Neural cell (in vitro differentiated cells): ENCODE measurements around the gene KIAA1549. TPM values are rescaled to one million over a fixed set of nuclear protein-coding genes. Genes with fewer than 3 reads are reported as not detected.

Experiments
- H2AFZ ChIP-seq: fragments of 200-600, 300-800 bp; sonication (generic), shearing (Covaris generic); 2 replicates; pipeline ENCODE4 v1.6.0; 2014; ENCODE audit warnings: low read depth, mild to moderate bottlenecking, antibody characterized with exemption, low read length, moderate library complexity
- H3F3A ChIP-seq: fragments of 200-600 bp; shearing (Covaris generic); 2 replicates; pipeline ENCODE4 v1.6.1; 2016; ENCODE audit warnings: mild to moderate bottlenecking, moderate library complexity, mixed read lengths, antibody characterized with exemption, low read length; ENCODE audit not compliant: insufficient read depth, poor library complexity, severe bottlenecking
- H3K27ac ChIP-seq: fragments of 200-600, 300-800 bp; sonication (generic), shearing (Covaris generic); 2 replicates; pipeline ENCODE4 v1.5.1; 2014; ENCODE audit warnings: mild to moderate bottlenecking, low read length, moderate library complexity
- H3K27me3 ChIP-seq: fragments of 300-800, 200-600 bp; sonication (generic), shearing (Covaris generic); 2 replicates; pipeline ENCODE4 v1.6.0; 2014; ENCODE audit warnings: mild to moderate bottlenecking, low read depth, low read length, moderate library complexity; ENCODE audit not compliant: insufficient read depth
- H3K36me3 ChIP-seq: fragments of 300-800, 200-600 bp; sonication (generic), shearing (Covaris generic); 2 replicates; pipeline ENCODE4 v1.5.1; 2014; ENCODE audit warnings: mild to moderate bottlenecking, antibody characterized with exemption, low read length, moderate library complexity; ENCODE audit not compliant: insufficient read depth
- H3K4me2 ChIP-seq: fragments of 300-800, 200-600 bp; sonication (generic), shearing (Covaris generic); 2 replicates; pipeline ENCODE4 v1.6.0; 2014; ENCODE audit warnings: mild to moderate bottlenecking, low read length
- H3K4me3 ChIP-seq: fragments of 300-800, 200-600 bp; sonication (generic), shearing (Covaris generic); 2 replicates; pipeline ENCODE4 v1.5.1; 2014; ENCODE audit warnings: mild to moderate bottlenecking, low read length, moderate library complexity
- H3K79me2 ChIP-seq: fragments of 200-600 bp; shearing (Covaris generic); replicated peaks from 2 replicates; pipeline ENCODE4 v1.6.0; 2014; ENCODE audit warnings: mild to moderate bottlenecking, low read length, moderate library complexity; ENCODE audit not compliant: insufficient read depth
- H3K9ac ChIP-seq: fragments of 300-800, 200-600 bp; sonication (generic), shearing (Covaris generic); 2 replicates; pipeline ENCODE4 v1.6.1; 2016; ENCODE audit warnings: mild to moderate bottlenecking, low read length, mixed read lengths
- H3K9me2 ChIP-seq: fragments of 200-600 bp; shearing (Covaris generic); 2 replicates; pipeline ENCODE4 v1.6.1; 2016; ENCODE audit warnings: mild to moderate bottlenecking, low read length, mixed read lengths; ENCODE audit not compliant: insufficient read depth
- H3K9me3 ChIP-seq: fragments of 200-600, 300-800 bp; sonication (generic), shearing (Covaris generic); 2 replicates; pipeline ENCODE4 v1.6.1; 2016; ENCODE audit warnings: mild to moderate bottlenecking, mixed run types, low read length, moderate library complexity, mixed read lengths
- H4K20me1 ChIP-seq: fragments of 200-600 bp; shearing (Covaris generic); 2 replicates; pipeline ENCODE4 v1.6.1; 2016; ENCODE audit warnings: mild to moderate bottlenecking, mixed run types; ENCODE audit not compliant: insufficient read depth
- EP300 ChIP-seq: fragments of 450-650 bp; conservative IDR thresholded peaks from 2 replicates; pipeline ENCODE4 v1.6.1; 2014; ENCODE audit warnings: antibody characterized with exemption, mild to moderate bottlenecking, moderate library complexity; ENCODE audit not compliant: poor library complexity, severe bottlenecking
- EZH2 ChIP-seq: fragments of 200-600, 300-800 bp; shearing (Covaris generic), sonication (generic); IDR thresholded peaks from 2 replicates; pipeline ENCODE4 v1.6.1; 2014; ENCODE audit warnings: antibody characterized with exemption, low read length, borderline replicate concordance, mild to moderate bottlenecking; ENCODE audit not compliant: insufficient read depth, poor library complexity, severe bottlenecking
- MXI1 ChIP-seq: fragments of 450-650 bp; conservative IDR thresholded peaks from 2 replicates; pipeline ENCODE4 v1.6.1; 2014; ENCODE audit warnings: antibody characterized with exemption, mild to moderate bottlenecking; ENCODE audit not compliant: poor library complexity, severe bottlenecking
- POLR2AphosphoS5 ChIP-seq: IDR thresholded peaks from 2 replicates; pipeline ENCODE4 v1.6.1; 2012
- RAD21 ChIP-seq: fragments of 450-650 bp; conservative IDR thresholded peaks from 2 replicates; pipeline ENCODE4 v1.6.1; 2014; ENCODE audit warnings: antibody characterized with exemption, mild to moderate bottlenecking, moderate library complexity
- REST ChIP-seq: IDR thresholded peaks from 2 replicates; pipeline ENCODE4 v1.6.1; 2012; ENCODE audit warnings: borderline replicate concordance
- SMC3 ChIP-seq: fragments of 450-650 bp; conservative IDR thresholded peaks from 2 replicates; pipeline ENCODE4 v1.6.1; 2014; ENCODE audit warnings: antibody characterized with exemption, mild to moderate bottlenecking, moderate library complexity; ENCODE audit not compliant: poor library complexity
- TAF1 ChIP-seq: IDR thresholded peaks from 2 replicates; pipeline ENCODE4 v1.6.1; 2012; ENCODE audit warnings: low read depth
- polyA plus RNA-seq: library from polyadenylated mRNA; depleted of rRNA; stranded (reverse); fragments of >200 nt; gene quantifications from 2 replicates; pipeline ENCODE4 v1.2.3, GENCODE V29; 2014
- TF ChIP-seq, protein P1 (sequence below): fragments of 450-650 bp; IDR thresholded peaks from 2 replicates; pipeline ENCODE4 v1.5.1; 2014; ENCODE audit warnings: antibody characterized with exemption, mild to moderate bottlenecking, moderate library complexity; ENCODE audit not compliant: poor library complexity, severe bottlenecking

Gene KIAA1549
- polyA plus RNA-seq, 1 donor from 2014 or later: 14.1 TPM

GRCh38 chr7:138992052-138992531 is 10.9 kb upstream of the KIAA1549 start:
- H3K4me3 ChIP-seq: no peak overlapping the region
- H3K9ac ChIP-seq: no peak overlapping the region
- H3K27me3 ChIP-seq: no peaks in the 10 kb centered on the region
- no peak overlapping the region for H3K4me2 ChIP-seq
- no peaks in the 10 kb centered on the region for H4K20me1 ChIP-seq
- H3K9me2 ChIP-seq: no peaks in the 10 kb centered on the region
- no peak overlapping the region for H2AFZ ChIP-seq
- H3K79me2 ChIP-seq: no peaks in the 10 kb centered on the region
- no peaks in the 10 kb centered on the region for H3F3A ChIP-seq
- TF ChIP-seq TAF1 (no peak), EP300 (no peak), MXI1 (no peak), RAD21 (no peak), REST (no peak), POLR2AphosphoS5 (no peak), SMC3 (no peak), EZH2 (no peak)
- TF ChIP-seq, protein P1, sequence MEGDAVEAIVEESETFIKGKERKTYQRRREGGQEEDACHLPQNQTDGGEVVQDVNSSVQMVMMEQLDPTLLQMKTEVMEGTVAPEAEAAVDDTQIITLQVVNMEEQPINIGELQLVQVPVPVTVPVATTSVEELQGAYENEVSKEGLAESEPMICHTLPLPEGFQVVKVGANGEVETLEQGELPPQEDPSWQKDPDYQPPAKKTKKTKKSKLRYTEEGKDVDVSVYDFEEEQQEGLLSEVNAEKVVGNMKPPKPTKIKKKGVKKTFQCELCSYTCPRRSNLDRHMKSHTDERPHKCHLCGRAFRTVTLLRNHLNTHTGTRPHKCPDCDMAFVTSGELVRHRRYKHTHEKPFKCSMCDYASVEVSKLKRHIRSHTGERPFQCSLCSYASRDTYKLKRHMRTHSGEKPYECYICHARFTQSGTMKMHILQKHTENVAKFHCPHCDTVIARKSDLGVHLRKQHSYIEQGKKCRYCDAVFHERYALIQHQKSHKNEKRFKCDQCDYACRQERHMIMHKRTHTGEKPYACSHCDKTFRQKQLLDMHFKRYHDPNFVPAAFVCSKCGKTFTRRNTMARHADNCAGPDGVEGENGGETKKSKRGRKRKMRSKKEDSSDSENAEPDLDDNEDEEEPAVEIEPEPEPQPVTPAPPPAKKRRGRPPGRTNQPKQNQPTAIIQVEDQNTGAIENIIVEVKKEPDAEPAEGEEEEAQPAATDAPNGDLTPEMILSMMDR: no peak
- no peaks in the 10 kb centered on the region for H3K36me3 ChIP-seq
- H3K27ac ChIP-seq: no peak overlapping the region
- H3K9me3 ChIP-seq: peaks cover 4% of the 10 kb centered on the region

DNA sequence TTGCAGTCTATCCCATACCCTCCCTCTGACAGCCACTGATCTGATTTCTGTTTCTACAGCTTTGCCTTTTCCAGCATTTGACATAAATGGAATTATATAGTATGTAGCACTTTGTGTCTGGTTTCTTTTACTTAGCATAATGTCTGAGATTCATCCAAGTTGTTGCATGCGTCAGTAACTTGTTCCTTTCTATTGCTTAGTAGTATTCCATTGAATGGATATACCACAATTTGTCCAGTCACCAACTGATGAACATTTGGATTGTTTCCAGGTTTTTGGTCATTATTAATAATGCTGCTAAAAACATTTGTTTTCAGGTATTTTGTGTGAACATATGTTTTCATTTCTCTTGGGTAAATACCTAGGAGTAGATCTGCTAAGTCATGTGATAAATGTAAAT is 6.5 kb upstream of the KIAA1549 start:
- no peak overlapping the region for H3K4me3 ChIP-seq
- no peak overlapping the region for H3K9ac ChIP-seq
- H3F3A ChIP-seq: no peaks in the 10 kb centered on the region
- H3K79me2 ChIP-seq: no peaks in the 10 kb centered on the region
- no peaks in the 10 kb centered on the region for H4K20me1 ChIP-seq
- no peak overlapping the region for H2AFZ ChIP-seq
- H3K4me2 ChIP-seq: no peak overlapping the region
- no peak for TF ChIP-seq REST
- TF ChIP-seq EZH2: no peak
- no peak for TF ChIP-seq TAF1
- no peak for TF ChIP-seq EP300
- no peak for TF ChIP-seq SMC3
- TF ChIP-seq MXI1: no peak
- TF ChIP-seq RAD21: no peak
- TF ChIP-seq, protein P1: no peak
- H3K27ac ChIP-seq: no peak overlapping the region
- H3K27me3 ChIP-seq: no peaks in the 10 kb centered on the region
- no peaks in the 10 kb centered on the region for H3K9me2 ChIP-seq
- H3K9me3 ChIP-seq: peaks cover 4% of the 10 kb centered on the region
- H3K36me3 ChIP-seq: no peaks in the 10 kb centered on the region
